C4-2B (cell line): Measurements from ENCODE around the gene CRADD.

Experiments used
- H3K27ac ChIP-seq: fragments of 450-650 bp; 2 replicates; pipeline ENCODE4 v1.5.1; 2017
- ZFX ChIP-seq: fragments of 450-650 bp; IDR thresholded peaks from 2 replicates; pipeline ENCODE4 v1.6.1; 2017
- TF ChIP-seq, protein P1 (sequence below): fragments of 450-650 bp; conservative IDR thresholded peaks from 2 replicates; pipeline ENCODE4 v1.5.1; 2017; ENCODE audit warnings: mild to moderate bottlenecking

Gene CRADD

DNA sequence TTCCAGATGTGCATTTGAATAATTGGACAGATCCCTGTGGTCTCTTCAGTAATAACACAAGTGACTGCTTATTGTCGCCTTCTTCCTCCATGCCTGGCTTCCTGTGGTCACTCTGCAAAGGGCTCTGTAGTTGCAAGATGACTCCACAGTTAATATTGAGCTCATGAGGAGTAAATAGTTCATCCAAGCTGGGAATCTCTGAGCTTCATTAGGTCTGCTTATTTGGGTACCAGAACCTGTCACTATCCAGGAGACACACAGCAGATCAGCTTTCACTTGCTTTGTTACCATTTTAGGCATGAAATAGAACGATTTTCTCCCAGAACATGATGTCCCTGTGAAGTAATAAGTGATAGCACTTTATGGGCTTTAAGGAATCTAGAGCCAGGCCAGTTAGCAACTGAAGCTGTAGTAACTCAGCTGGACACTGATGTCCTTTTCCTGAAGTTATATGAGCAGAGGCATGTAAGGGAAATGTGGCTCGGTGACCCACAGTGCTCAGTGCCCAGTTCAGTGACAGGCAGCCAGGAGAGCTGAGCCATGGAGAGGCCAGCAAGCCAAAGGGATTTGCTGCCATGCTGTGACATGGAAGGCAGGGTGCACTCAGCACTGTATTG, 50.1 kb downstream of the CRADD start:
- no peak overlapping the region for H3K27ac ChIP-seq
- TF ChIP-seq, protein P1, sequence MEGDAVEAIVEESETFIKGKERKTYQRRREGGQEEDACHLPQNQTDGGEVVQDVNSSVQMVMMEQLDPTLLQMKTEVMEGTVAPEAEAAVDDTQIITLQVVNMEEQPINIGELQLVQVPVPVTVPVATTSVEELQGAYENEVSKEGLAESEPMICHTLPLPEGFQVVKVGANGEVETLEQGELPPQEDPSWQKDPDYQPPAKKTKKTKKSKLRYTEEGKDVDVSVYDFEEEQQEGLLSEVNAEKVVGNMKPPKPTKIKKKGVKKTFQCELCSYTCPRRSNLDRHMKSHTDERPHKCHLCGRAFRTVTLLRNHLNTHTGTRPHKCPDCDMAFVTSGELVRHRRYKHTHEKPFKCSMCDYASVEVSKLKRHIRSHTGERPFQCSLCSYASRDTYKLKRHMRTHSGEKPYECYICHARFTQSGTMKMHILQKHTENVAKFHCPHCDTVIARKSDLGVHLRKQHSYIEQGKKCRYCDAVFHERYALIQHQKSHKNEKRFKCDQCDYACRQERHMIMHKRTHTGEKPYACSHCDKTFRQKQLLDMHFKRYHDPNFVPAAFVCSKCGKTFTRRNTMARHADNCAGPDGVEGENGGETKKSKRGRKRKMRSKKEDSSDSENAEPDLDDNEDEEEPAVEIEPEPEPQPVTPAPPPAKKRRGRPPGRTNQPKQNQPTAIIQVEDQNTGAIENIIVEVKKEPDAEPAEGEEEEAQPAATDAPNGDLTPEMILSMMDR: no peak
- no peak for TF ChIP-seq ZFX

- TF ChIP-seq, protein P1: no peak
- no peak for TF ChIP-seq ZFX
- H3K27ac ChIP-seq: no peak overlapping the region
Measured at GRCh38 chr12:93727911-93728310, 50.7 kb downstream of the CRADD start.

DNA sequence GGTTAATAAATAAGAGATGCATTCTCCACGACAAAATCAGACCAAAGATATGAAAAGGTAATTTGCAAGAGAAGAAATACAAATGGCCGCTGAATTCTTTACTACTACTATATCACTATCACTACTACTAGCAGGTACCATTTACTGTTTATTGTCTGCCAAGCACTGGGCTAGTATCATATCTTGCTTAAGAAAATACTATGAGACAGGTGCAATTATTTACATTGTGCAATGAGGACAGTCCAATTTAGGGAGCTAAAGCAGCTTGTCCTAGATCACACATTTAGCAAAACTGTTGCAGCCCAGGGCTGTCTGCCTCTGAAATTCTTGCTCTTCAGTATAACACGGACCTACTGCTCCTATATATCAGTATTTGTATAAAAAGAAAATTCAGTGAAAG, 52.8 kb downstream of the CRADD start:
- TF ChIP-seq, protein P1: no peak
- TF ChIP-seq ZFX: no peak
- H3K27ac ChIP-seq: no peak overlapping the region

- TF ChIP-seq ZFX: no peak
- TF ChIP-seq, protein P1: no peak
- no peak overlapping the region for H3K27ac ChIP-seq
Measured at GRCh38 chr12:93733358-93733757, 56.2 kb downstream of the CRADD start.

DNA sequence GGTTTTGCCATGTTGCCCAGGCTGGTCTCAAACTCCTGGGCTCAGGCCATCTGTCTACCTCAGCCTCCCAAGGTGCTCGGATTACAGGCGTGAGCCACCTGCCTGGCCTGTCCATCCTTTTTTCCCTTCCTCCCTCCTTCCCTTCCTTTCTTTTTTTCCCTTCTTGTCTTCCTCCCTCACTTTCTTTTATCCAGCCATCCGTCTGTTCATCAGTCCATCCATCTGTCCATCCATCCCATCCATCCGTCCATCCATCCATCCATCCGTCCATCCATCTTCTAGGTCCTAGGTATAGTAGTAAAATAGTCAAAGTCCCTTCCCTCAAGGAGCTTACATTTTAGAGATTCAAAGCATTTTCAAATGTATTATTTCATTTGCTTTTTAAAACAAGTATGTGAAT, 56.8 kb downstream of the CRADD start:
- H3K27ac ChIP-seq: no peak overlapping the region
- no peak for TF ChIP-seq ZFX
- TF ChIP-seq, protein P1: no peak

- H3K27ac ChIP-seq: no peak overlapping the region
- TF ChIP-seq, protein P1: no peak
- TF ChIP-seq ZFX: no peak
Measured at GRCh38 chr12:93734784-93735183, 57.6 kb downstream of the CRADD start.

DNA sequence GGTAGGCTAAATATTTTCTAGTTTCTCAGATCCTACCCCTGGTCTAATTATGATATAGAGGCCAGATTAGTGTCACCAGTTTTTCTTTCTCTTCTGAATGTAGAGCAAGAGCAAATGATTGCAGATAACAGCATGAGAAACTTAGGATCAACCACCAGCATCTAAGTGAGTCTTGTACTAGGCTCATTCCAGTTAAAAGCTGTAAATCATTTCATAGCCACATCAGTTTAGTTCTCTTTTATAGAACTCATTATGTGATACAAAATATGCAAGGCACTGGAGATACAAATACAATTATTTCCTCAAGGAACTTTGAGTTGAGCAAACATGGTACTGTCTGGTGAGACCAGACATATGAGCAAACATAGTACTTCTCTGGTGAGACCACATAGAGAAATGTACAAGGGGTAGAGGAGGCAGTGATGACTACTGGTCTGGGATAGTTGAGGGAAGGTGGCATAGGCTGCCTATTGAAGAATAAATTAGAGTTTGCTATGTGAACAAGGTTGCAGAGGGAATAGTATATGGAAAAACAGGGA, 59.5 kb downstream of the CRADD start:
- no peak overlapping the region for H3K27ac ChIP-seq
- no peak for TF ChIP-seq ZFX
- TF ChIP-seq, protein P1: no peak
